ENCODE results near the gene BAIAP2. TPM values are rescaled to one million over a fixed set of nuclear protein-coding genes. Genes with fewer than 3 reads are reported as not detected.

The BAIAP2 gene
- total RNA-seq, 2 experiments from 2014 or later: 7.7 to 10.0 TPM

DNA sequence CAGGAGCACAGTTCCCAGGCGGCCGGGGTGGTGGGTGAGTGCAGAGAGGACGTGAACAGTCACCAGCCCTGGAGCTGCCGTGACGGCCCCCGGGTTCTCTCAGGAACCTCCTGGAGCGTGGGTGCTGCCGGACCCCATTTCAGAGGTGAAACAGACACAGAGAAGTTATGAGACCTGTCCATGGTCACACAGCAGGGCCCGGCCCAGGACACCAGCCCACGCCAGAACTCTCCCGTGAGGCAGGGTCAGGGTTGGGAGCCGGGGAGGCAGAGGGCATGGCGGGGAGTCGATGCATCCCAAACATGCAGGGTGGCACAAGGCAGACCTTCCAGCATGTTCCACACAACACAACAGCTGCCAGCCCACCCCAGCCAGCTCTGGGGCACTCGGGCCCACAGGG, 126.6 kb downstream of the BAIAP2 start:
- Mint-ChIP-seq H3K4me1 (no peaks in the 10 kb centered on the region), H3K27me3 (peaks cover 17% of the 10 kb centered on the region), H3K27ac (no peak overlapping the region), H3K4me3 (no peak overlapping the region), H3K36me3 (no peaks in the 10 kb centered on the region), H3K9me3 (no peaks in the 10 kb centered on the region)
- DNase-seq: no peak

DNA sequence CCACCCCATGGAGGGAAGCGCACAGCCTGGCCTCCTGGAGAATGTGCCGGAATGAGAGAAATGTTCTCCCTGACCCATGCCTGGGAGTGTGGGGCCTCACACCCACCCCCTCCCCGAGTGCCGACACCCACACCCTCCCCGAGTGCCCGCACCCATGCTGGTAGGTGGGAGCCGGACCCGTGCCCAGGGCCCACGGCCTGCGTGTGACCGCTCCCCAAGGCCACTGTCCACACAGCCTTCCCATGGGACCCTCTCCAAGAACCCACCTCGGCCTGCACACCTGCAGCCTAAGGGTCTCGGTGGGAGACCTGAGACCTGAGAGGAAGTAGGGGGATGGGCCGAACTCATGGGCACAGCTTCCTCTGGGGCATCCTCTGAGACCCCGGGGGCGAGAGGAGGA, 127.0 kb downstream of the BAIAP2 start:
- no peak overlapping the region for H3K4me3 Mint-ChIP-seq
- no peaks in the 10 kb centered on the region for H3K4me1 Mint-ChIP-seq
- no peak for DNase-seq
- H3K27ac Mint-ChIP-seq: no peak overlapping the region
- H3K9me3 Mint-ChIP-seq: no peaks in the 10 kb centered on the region
- peaks cover 20% of the 10 kb centered on the region for H3K27me3 Mint-ChIP-seq
- no peaks in the 10 kb centered on the region for H3K36me3 Mint-ChIP-seq

DNA sequence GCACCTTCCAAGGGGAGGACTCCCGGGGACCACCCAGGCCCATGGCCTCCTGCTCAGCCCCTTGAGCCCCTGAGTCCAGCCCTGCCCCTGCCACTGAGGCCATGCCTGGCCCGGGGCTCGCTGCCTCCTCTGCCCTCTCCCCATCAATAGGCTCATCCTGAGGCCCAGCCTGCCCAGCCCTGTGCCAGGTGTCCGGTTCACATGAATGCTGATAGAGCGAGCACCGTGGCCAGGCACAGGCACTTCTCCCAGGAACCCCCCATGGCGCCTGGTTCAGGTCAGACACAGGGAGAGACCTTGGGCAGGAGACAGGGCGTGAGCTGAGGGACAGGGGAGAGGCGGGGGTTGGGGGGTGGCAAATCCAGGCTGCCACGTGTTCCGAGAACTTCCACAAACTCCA, 127.5 kb downstream of the BAIAP2 start:
- Mint-ChIP-seq H3K27ac (no peak overlapping the region), H3K36me3 (no peaks in the 10 kb centered on the region), H3K4me1 (no peaks in the 10 kb centered on the region), H3K4me3 (no peak overlapping the region), H3K27me3 (peaks cover 25% of the 10 kb centered on the region), H3K9me3 (no peaks in the 10 kb centered on the region)
- no peak for DNase-seq

DNA sequence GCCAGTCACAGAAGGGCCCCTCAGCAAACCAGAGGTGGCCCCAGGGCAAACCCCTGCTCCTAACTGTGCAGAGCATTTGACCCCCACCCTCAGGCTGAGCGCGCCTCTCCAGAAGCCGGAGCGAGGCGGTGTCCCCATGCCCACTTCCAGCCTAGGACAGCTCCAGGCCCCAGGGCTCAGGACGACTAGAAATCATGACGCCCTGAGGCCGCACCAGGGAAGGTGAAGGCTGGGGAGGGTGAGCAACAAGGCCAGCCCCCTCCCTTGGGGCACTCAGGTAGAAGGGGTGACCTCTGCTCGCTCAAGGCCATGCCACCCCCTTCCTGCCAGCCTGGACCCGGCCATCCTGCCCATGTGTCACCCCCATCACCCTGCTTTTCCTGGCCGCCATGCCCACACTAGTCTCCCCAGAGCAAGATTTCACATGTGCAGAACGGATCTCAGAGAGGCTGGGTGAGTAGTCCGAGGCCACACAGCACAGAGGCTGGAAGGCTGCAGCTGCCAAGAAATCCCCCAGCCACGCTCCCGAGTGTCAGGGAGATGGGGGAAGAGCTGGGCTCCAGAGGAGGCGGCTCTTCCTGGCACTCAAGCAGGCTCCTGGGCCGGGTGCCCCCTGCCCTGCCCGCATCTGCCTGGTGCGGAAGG, 128.2 kb downstream of the BAIAP2 start:
- no peak overlapping the region for H3K4me3 Mint-ChIP-seq
- H3K27ac Mint-ChIP-seq: no peak overlapping the region
- no peaks in the 10 kb centered on the region for H3K4me1 Mint-ChIP-seq
- no peaks in the 10 kb centered on the region for H3K9me3 Mint-ChIP-seq
- peaks cover 26% of the 10 kb centered on the region for H3K27me3 Mint-ChIP-seq
- no peaks in the 10 kb centered on the region for H3K36me3 Mint-ChIP-seq
- no peak for DNase-seq

DNA sequence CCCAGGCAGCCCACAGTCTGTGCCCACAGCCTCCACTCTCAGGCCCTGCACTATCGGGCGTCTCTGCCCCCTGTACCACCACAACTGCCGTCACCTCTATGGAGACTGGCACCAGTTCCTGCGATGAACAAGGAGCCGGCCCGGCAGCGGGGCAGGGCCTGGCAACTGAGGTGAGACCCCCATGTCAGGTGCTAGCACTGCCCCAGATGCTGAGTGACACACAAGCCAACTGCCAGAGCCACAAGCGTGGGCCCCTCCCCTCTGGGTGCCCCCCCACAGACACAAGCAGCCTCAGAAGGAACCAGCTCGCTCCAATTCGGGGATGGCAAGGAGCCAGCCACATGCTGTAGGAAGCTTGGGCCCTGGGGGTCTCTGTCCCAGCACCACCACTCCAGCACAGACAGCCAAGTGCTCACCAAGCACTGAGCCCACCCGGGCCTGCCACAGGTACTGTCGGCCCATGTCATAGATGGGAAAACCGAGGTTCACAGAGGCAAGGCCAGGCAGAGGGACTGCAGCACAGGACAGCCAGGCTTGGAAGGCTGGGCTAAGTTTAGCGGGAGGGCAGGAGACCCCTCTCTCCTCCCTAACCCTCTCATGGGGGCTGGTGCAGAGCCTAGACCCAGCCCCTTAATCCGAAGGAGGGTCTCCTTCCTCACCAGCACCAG, 128.9 kb downstream of the BAIAP2 start:
- Mint-ChIP-seq H3K36me3 (no peaks in the 10 kb centered on the region), H3K4me1 (no peaks in the 10 kb centered on the region), H3K27me3 (peaks cover 28% of the 10 kb centered on the region), H3K9me3 (no peaks in the 10 kb centered on the region), H3K27ac (no peak overlapping the region), H3K4me3 (no peak overlapping the region)
- no peak for DNase-seq

DNA sequence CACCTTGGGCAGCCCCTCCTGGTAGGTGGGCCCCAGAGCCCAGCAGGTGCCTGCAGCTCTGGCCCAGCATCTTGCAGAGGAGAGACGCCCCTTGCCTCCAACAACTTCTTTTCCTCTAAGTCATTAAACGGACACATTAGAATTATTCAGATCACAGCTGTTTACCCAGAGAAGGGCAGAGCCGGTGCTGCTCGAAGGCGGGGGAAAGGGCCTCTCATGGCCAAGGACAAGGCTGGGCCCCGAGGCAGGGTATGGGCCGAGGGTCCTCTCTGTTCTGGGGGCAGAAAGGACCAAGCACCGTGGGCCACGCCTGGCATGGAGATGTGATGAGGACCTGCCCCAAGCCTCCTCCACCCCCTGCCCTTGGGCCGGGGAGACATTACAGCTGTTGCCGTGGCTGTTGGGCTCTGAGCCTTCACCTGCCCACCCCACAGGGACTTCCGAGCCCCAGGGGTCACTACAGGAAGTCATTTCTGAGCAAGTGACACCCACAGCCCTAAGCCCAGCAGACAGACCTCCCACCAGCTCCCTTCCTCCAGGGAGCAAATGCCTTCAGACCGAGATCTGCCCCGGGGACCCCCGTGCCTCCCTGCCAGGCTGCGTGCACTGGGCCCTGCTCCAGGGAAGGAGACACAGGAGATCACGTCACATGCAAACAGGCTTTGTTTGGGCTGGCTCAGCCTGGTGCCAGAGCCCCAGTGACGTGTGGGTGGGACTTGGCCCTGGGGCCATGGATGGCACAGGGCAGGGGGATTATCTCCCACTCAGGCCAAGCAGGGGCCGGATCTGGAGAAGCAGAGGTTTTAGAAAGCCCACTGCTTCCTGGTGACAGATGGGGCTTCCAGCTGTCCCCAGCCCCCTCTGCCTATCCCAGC, 129.7 kb downstream of the BAIAP2 start:
- H3K9me3 Mint-ChIP-seq: no peaks in the 10 kb centered on the region
- H3K36me3 Mint-ChIP-seq: no peaks in the 10 kb centered on the region
- no peak overlapping the region for H3K4me3 Mint-ChIP-seq
- H3K4me1 Mint-ChIP-seq: no peaks in the 10 kb centered on the region
- no peak overlapping the region for H3K27ac Mint-ChIP-seq
- no peak for DNase-seq
- H3K27me3 Mint-ChIP-seq: peaks cover 28% of the 10 kb centered on the region

DNA sequence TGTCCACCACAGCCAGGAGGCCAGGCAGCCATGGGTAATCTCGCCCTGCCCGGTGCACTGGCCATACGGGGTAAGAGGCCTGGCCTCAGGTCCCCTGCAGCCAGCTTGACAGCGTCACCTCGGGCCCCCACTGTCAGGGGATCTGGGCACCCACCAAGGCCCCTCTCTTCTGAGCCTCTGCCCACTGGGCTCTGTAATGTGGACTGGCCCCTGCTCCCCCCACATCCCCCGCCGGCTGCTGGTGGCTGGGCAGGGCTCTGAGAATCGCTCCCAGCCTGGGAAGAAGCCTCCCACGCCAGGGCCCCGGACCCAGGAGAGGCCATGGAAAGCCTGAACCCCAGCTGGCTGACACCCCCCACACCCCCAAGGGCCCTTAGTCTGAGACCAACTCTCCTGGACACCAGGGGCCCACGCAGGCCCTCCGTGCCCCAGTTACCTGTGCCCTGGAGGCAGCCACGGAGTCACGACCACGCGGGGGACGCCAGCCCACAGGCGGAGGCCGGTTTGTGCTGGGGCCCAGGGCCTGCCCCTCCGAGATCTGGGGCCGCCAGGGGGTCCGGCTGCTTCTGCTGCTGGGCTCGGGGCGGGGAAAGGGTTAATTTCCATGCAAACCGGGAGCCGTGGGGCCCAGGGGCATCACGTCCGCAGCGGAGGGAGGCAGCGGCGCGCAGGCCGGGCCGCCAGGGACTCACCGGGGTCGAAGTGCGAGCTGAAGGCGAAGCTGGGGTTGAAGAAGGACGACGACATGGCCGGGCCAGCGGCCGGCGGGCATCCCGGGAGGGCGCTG, 130.5 kb downstream of the BAIAP2 start, which contains the start of gene PVALEF:
TSS of gene PVALEF (plus strand) at position 262 of the 787 bp plus-strand sequence. CDS start 15,720 bp downstream, outside the sequence.
- Mint-ChIP-seq H3K27ac (no peak within 1 kb of the TSS), H3K27me3 (peaks cover 28% of the 10 kb centered on the region), H3K36me3 (no peaks in the 10 kb centered on the region), H3K4me1 (no peaks in the 10 kb centered on the region), H3K4me3 (peak within 1 kb of the TSS; percentile 34), H3K9me3 (no peaks in the 10 kb centered on the region)
- no peak for DNase-seq

DNA sequence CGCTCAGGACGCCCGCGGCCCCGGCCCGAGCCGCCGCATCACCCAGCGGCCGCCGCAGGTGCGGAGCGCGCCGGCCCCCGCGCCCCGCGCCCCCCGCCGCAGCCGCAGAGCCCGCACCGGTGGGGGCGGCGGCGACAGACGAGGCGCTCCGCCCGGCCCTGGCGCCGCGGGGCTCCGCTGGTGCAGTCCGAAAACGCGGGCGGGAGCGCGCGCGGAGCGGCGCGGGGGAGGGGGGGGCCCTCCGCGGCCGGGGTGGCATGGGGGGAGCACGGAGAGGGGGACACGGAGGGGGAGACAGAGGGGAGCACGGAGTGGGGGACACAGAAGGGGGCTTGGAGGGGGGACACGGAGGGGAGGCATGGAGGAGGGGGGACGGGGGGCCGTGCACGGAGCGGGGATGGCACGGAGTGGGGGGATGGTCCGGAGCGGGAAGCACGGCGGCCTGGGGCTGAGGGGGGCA, 131.1 kb downstream of the BAIAP2 start, which contains the start of gene AATK:
TSS of gene AATK (minus strand) at position 189 of the 460 bp plus-strand sequence. CDS start 229 bp downstream, outside the sequence.
- no peaks in the 10 kb centered on the region for H3K9me3 Mint-ChIP-seq
- no peak for DNase-seq
- H3K4me3 Mint-ChIP-seq: peak within 1 kb of the TSS; percentile 34
- H3K4me1 Mint-ChIP-seq: no peaks in the 10 kb centered on the region
- no peaks in the 10 kb centered on the region for H3K36me3 Mint-ChIP-seq
- H3K27me3 Mint-ChIP-seq: peaks cover 25% of the 10 kb centered on the region
- no peak within 1 kb of the TSS for H3K27ac Mint-ChIP-seq

Other genes with a start within 250 kb of the BAIAP2 start
- 10 to 100 TPM; 21.6 to 23.8 TPM for gene CHMP6, start 43.3 kb upstream of the BAIAP2 start, total RNA-seq
- not detected for gene PVALEF, start 130.4 kb downstream of the BAIAP2 start, total RNA-seq
- gene AATK, start 131.1 kb downstream of the BAIAP2 start, total RNA-seq: under 1 TPM; 0.21 to 0.26 TPM
- gene CEP131, start 187.8 kb downstream of the BAIAP2 start, total RNA-seq: 10 to 100 TPM in 1 of 2 experiments, 1 to 10 TPM in 1; 8.6 to 10.2 TPM
- 10 to 100 TPM; 25.9 to 31.7 TPM for gene TEPSIN, start 203.9 kb downstream of the BAIAP2 start, total RNA-seq
- gene NDUFAF8, start 204.2 kb downstream of the BAIAP2 start, total RNA-seq: 100 to 1,000 TPM in 1 of 2 experiments, 10 to 100 TPM in 1; 97.2 to 102 TPM

Data from activated naive CD8-positive, alpha-beta T cell treated with anti-CD3 and anti-CD28 coated beads for 36 hours (primary cell).